ENCODE measurements around the gene KRTAP4-5.
"Not testable (repeated sequence)": the region's sequence is repeated elsewhere in the genome, so short reads cannot be mapped to it uniquely, and the experiment has no call there.

The KRTAP4-5 gene

GRCh38 chr17:41171886-41172285 lies 22.3 kb upstream of the KRTAP4-5 start:
- no peaks in the 10 kb centered on the region for H3K36me3 ChIP-seq (ENCODE audit: control insufficient read depth, insufficient read depth, low read length)
- no peak overlapping the region for H3K4me3 ChIP-seq (ENCODE audit: low read depth, low read length)
- no peaks in the 10 kb centered on the region for H3K9me3 ChIP-seq (ENCODE audit: control insufficient read depth, insufficient read depth, low read depth, low read length)
- no peak overlapping the region for H3K27ac ChIP-seq (ENCODE audit: low read depth, low read length)
- H3K9ac ChIP-seq (ENCODE audit: low read length) = no peak overlapping the region
- no peaks in the 10 kb centered on the region for H3K27me3 ChIP-seq (ENCODE audit: control insufficient read depth, insufficient read depth, low read length)
- no peaks in the 10 kb centered on the region; the same call in 1 of the 2 replicates for H3K4me1 ChIP-seq (ENCODE audit: control insufficient read depth, insufficient read depth, low read length)

- H3K9me3 ChIP-seq (ENCODE audit: control insufficient read depth, insufficient read depth, low read depth, low read length) = no peaks in the 10 kb centered on the region
- no peak within 1 kb of the TSS for H3K9ac ChIP-seq (ENCODE audit: low read length)
- no peak within 1 kb of the TSS for H3K4me3 ChIP-seq (ENCODE audit: low read depth, low read length)
- no peaks in the 10 kb centered on the region; the same call in 1 of the 2 replicates for H3K4me1 ChIP-seq (ENCODE audit: control insufficient read depth, insufficient read depth, low read length)
- no peak within 1 kb of the TSS for H3K27ac ChIP-seq (ENCODE audit: low read depth, low read length)
- no peaks in the 10 kb centered on the region for H3K27me3 ChIP-seq (ENCODE audit: control insufficient read depth, insufficient read depth, low read length)
- H3K36me3 ChIP-seq (ENCODE audit: control insufficient read depth, insufficient read depth, low read length) = no peaks in the 10 kb centered on the region
Measured at GRCh38 chr17:41168121-41168520, 18.5 kb upstream of the KRTAP4-5 start, which contains the start of gene KRTAP4-3. TSS of gene KRTAP4-3 (minus strand) at chr17:41168221. CDS start at chr17:41168172, 49 bp downstream.

- Histone ChIP-seq H3K4me1 (ENCODE audit: control insufficient read depth, insufficient read depth, low read length) (no peaks in the 10 kb centered on the region; the same call in 1 of the 2 replicates), H3K36me3 (ENCODE audit: control insufficient read depth, insufficient read depth, low read length) (no peaks in the 10 kb centered on the region), H3K9me3 (ENCODE audit: control insufficient read depth, insufficient read depth, low read depth, low read length) (no peaks in the 10 kb centered on the region), H3K27me3 (ENCODE audit: control insufficient read depth, insufficient read depth, low read length) (no peaks in the 10 kb centered on the region), H3K9ac (ENCODE audit: low read length) (no peak overlapping the region), H3K4me3 (ENCODE audit: low read depth, low read length) (no peak overlapping the region), H3K27ac (ENCODE audit: low read depth, low read length) (no peak overlapping the region)
Measured at GRCh38 chr17:41167561-41167960, 17.9 kb upstream of the KRTAP4-5 start.

GRCh38 chr17:41163828-41164227 lies 14.2 kb upstream of the KRTAP4-5 start:
- no peaks in the 10 kb centered on the region for H3K36me3 ChIP-seq (ENCODE audit: control insufficient read depth, insufficient read depth, low read length)
- no peaks in the 10 kb centered on the region for H3K9me3 ChIP-seq (ENCODE audit: control insufficient read depth, insufficient read depth, low read depth, low read length)
- H3K4me1 ChIP-seq (ENCODE audit: control insufficient read depth, insufficient read depth, low read length) = no peaks in the 10 kb centered on the region; the same call in 1 of the 2 replicates
- no peak overlapping the region for H3K4me3 ChIP-seq (ENCODE audit: low read depth, low read length)
- no peak overlapping the region for H3K9ac ChIP-seq (ENCODE audit: low read length)
- no peak overlapping the region for H3K27ac ChIP-seq (ENCODE audit: low read depth, low read length)
- no peaks in the 10 kb centered on the region; the same call in 1 of the 2 replicates for H3K27me3 ChIP-seq (ENCODE audit: control insufficient read depth, insufficient read depth, low read length)

GRCh38 chr17:41160648-41161047 lies 11.0 kb upstream of the KRTAP4-5 start, which contains the start of gene KRTAP4-4:
TSS of gene KRTAP4-4 (minus strand) at chr17:41160748. CDS start at chr17:41160691, 57 bp downstream.
- Histone ChIP-seq H3K4me3 (ENCODE audit: low read depth, low read length) (no peak within 1 kb of the TSS), H3K9me3 (ENCODE audit: control insufficient read depth, insufficient read depth, low read depth, low read length) (no peaks in the 10 kb centered on the region), H3K4me1 (ENCODE audit: control insufficient read depth, insufficient read depth, low read length) (no peaks in the 10 kb centered on the region), H3K9ac (ENCODE audit: low read length) (no peak within 1 kb of the TSS), H3K27me3 (ENCODE audit: control insufficient read depth, insufficient read depth, low read length) (no peaks in the 10 kb centered on the region; the same call in 1 of the 2 replicates), H3K27ac (ENCODE audit: low read depth, low read length) (no peak within 1 kb of the TSS), H3K36me3 (ENCODE audit: control insufficient read depth, insufficient read depth, low read length) (no peaks in the 10 kb centered on the region)

GRCh38 chr17:41160190-41160589 lies 10.6 kb upstream of the KRTAP4-5 start:
- not testable (repeated sequence) for H3K4me1 ChIP-seq (ENCODE audit: control insufficient read depth, insufficient read depth, low read length); H3K9ac ChIP-seq (ENCODE audit: low read length); H3K27ac ChIP-seq (ENCODE audit: low read depth, low read length); H3K36me3 ChIP-seq (ENCODE audit: control insufficient read depth, insufficient read depth, low read length); H3K27me3 ChIP-seq (ENCODE audit: control insufficient read depth, insufficient read depth, low read length); H3K9me3 ChIP-seq (ENCODE audit: control insufficient read depth, insufficient read depth, low read depth, low read length); H3K4me3 ChIP-seq (ENCODE audit: low read depth, low read length)

GRCh38 chr17:41153856-41154255 lies 4.2 kb upstream of the KRTAP4-5 start:
- H3K27me3 ChIP-seq (ENCODE audit: control insufficient read depth, insufficient read depth, low read length) = no peaks in the 10 kb centered on the region
- no peak overlapping the region for H3K27ac ChIP-seq (ENCODE audit: low read depth, low read length)
- H3K9me3 ChIP-seq (ENCODE audit: control insufficient read depth, insufficient read depth, low read depth, low read length) = no peaks in the 10 kb centered on the region
- H3K4me1 ChIP-seq (ENCODE audit: control insufficient read depth, insufficient read depth, low read length) = no peaks in the 10 kb centered on the region
- no peak overlapping the region for H3K4me3 ChIP-seq (ENCODE audit: low read depth, low read length)
- no peaks in the 10 kb centered on the region for H3K36me3 ChIP-seq (ENCODE audit: control insufficient read depth, insufficient read depth, low read length)
- H3K9ac ChIP-seq (ENCODE audit: low read length) = no peak overlapping the region

- no peak overlapping the region for H3K27ac ChIP-seq (ENCODE audit: low read depth, low read length)
- H3K9me3 ChIP-seq (ENCODE audit: control insufficient read depth, insufficient read depth, low read depth, low read length) = no peaks in the 10 kb centered on the region
- H3K9ac ChIP-seq (ENCODE audit: low read length) = no peak overlapping the region
- H3K36me3 ChIP-seq (ENCODE audit: control insufficient read depth, insufficient read depth, low read length) = no peaks in the 10 kb centered on the region
- no peaks in the 10 kb centered on the region for H3K4me1 ChIP-seq (ENCODE audit: control insufficient read depth, insufficient read depth, low read length)
- no peaks in the 10 kb centered on the region; the same call in 1 of the 2 replicates for H3K27me3 ChIP-seq (ENCODE audit: control insufficient read depth, insufficient read depth, low read length)
- no peak overlapping the region for H3K4me3 ChIP-seq (ENCODE audit: low read depth, low read length)
Measured at GRCh38 chr17:41151525-41151924, 1.9 kb upstream of the KRTAP4-5 start.

GRCh38 chr17:41150026-41150425 lies 401 bp upstream of the KRTAP4-5 start:
- Histone ChIP-seq H3K4me1 (ENCODE audit: control insufficient read depth, insufficient read depth, low read length) (no peaks in the 10 kb centered on the region), H3K4me3 (ENCODE audit: low read depth, low read length) (no peak overlapping the region), H3K27ac (ENCODE audit: low read depth, low read length) (no peak overlapping the region), H3K36me3 (ENCODE audit: control insufficient read depth, insufficient read depth, low read length) (no peaks in the 10 kb centered on the region), H3K9ac (ENCODE audit: low read length) (no peak overlapping the region), H3K27me3 (ENCODE audit: control insufficient read depth, insufficient read depth, low read length) (no peaks in the 10 kb centered on the region; the same call in 1 of the 2 replicates), H3K9me3 (ENCODE audit: control insufficient read depth, insufficient read depth, low read depth, low read length) (no peaks in the 10 kb centered on the region)

GRCh38 chr17:41148971-41149651 lies 514 bp downstream of the KRTAP4-5 start:
- H3K27ac ChIP-seq (ENCODE audit: low read depth, low read length); H3K9ac ChIP-seq (ENCODE audit: low read length): not testable (repeated sequence)

GRCh38 chr17:41147531-41148204 lies 2.0 kb downstream of the KRTAP4-5 start:
- Histone ChIP-seq H3K9ac (ENCODE audit: low read length) (no peak overlapping the region), H3K4me1 (ENCODE audit: control insufficient read depth, insufficient read depth, low read length) (no peaks in the 10 kb centered on the region), H3K27me3 (ENCODE audit: control insufficient read depth, insufficient read depth, low read length) (no peaks in the 10 kb centered on the region; the same call in 1 of the 2 replicates), H3K4me3 (ENCODE audit: low read depth, low read length) (no peak overlapping the region), H3K9me3 (ENCODE audit: control insufficient read depth, insufficient read depth, low read depth, low read length) (peaks cover 6% of the 10 kb centered on the region), H3K27ac (ENCODE audit: low read depth, low read length) (no peak overlapping the region), H3K36me3 (ENCODE audit: control insufficient read depth, insufficient read depth, low read length) (no peaks in the 10 kb centered on the region)

More at GRCh38 chr17:41148971-41149651, 514 bp downstream of the KRTAP4-5 start:
- not testable (repeated sequence) for H3K36me3 ChIP-seq (ENCODE audit: control insufficient read depth, insufficient read depth, low read length); H3K4me1 ChIP-seq (ENCODE audit: control insufficient read depth, insufficient read depth, low read length); H3K9me3 ChIP-seq (ENCODE audit: control insufficient read depth, insufficient read depth, low read depth, low read length); H3K4me3 ChIP-seq (ENCODE audit: low read depth, low read length); H3K27me3 ChIP-seq (ENCODE audit: control insufficient read depth, insufficient read depth, low read length)
